DMS 273 (cell line): ENCODE data around the gene SCAF1.
A peak's percentile ranks its signal among the peaks of the same experiment; 100 is the strongest.
"Not testable (repeated sequence)": the region's sequence is repeated elsewhere in the genome, so short reads cannot be mapped to it uniquely, and the experiment has no call there.

ENCODE experiments used
- DNase-seq: peaks from one replicate; lab custom pipeline; 2025; ENCODE audit not compliant: unreplicated experiment; lab: John Stamatoyannopoulos, UW

SCAF1 gene

GRCh38 chr19:49615861-49616260 lies 26.1 kb upstream of the SCAF1 start:
- no peak for DNase-seq

GRCh38 chr19:49616532-49616931 lies 25.5 kb upstream of the SCAF1 start:
- DNase-seq, result no peak

- DNase-seq, result no peak
These were observed 25.1 kb upstream of the SCAF1 start for GRCh38 chr19:49616945-49617344.

- not testable (repeated sequence) for DNase-seq
These were observed 24.1 kb upstream of the SCAF1 start for GRCh38 chr19:49617860-49618259.

GRCh38 chr19:49624967-49625910 lies 16.8 kb upstream of the SCAF1 start:
- no peak for DNase-seq

GRCh38 chr19:49626226-49626625 lies 15.8 kb upstream of the SCAF1 start:
- DNase-seq, result no peak

- DNase-seq, result no peak
These were observed 12.3 kb upstream of the SCAF1 start for GRCh38 chr19:49629659-49630058.

GRCh38 chr19:49631014-49631588 lies 10.9 kb upstream of the SCAF1 start:
- DNase-seq, result peak; percentile 69

- DNase-seq, result no peak
These were observed 10.3 kb upstream of the SCAF1 start for GRCh38 chr19:49631610-49632192.

- DNase-seq, result no peak
These were observed 9.4 kb upstream of the SCAF1 start for GRCh38 chr19:49632576-49632975.

GRCh38 chr19:49633273-49633672 lies 8.7 kb upstream of the SCAF1 start:
- DNase-seq, result not testable (repeated sequence)

- DNase-seq, result peak; percentile 43
These were observed 6.3 kb upstream of the SCAF1 start for GRCh38 chr19:49635530-49636232.

- DNase-seq, result no peak
These were observed 5.6 kb upstream of the SCAF1 start for GRCh38 chr19:49636233-49636932.

GRCh38 chr19:49637821-49638738 lies 3.9 kb upstream of the SCAF1 start:
- peak; percentile 53 for DNase-seq

- no peak for DNase-seq
These were observed 2.5 kb upstream of the SCAF1 start for GRCh38 chr19:49639401-49640112.

- DNase-seq, result peak; percentile 100
These were observed 1.7 kb upstream of the SCAF1 start, which contains the start of gene RRAS for GRCh38 chr19:49640113-49640898. RRAS (minus strand) TSS chr19:49640143; CDS start chr19:49640098, 45 bp downstream.

GRCh38 chr19:49642492-49643035 lies 555 bp downstream of the SCAF1 start:
- DNase-seq, result peak; percentile 57

- DNase-seq, result no peak
These were observed 1.5 kb downstream of the SCAF1 start for GRCh38 chr19:49643466-49643865.
